Thyroid gland (tissue), 4 donors: ENCODE data around the gene GRIFIN. TPM values are rescaled to one million over a fixed set of nuclear protein-coding genes. Genes with fewer than 3 reads are reported as not detected.

Experiments used
- DNase-seq, 2 donors: peaks; one replicate each; pipeline ENCODE4 v3.0.0-alpha.2; 2019
- H3K27ac ChIP-seq, 3 donors: fragments of 200-600 bp; sonication (generic); 1 replicate in 2 of 3; 2 replicates in 1 of 3; pipeline ENCODE4 v1.5.1; 2016 to 2019; ENCODE audit warnings: mild to moderate bottlenecking in 1 of 3, moderate library complexity in 1 of 3
- H3K27me3 ChIP-seq: fragments of 200-600 bp; sonication (generic); one replicate; pipeline ENCODE4 v1.5.1; 2019
- H3K36me3 ChIP-seq, 2 donors: fragments of 200-600 bp; sonication (generic); one replicate each; pipeline ENCODE4 v1.5.1; 2016 to 2019
- H3K4me1 ChIP-seq, 2 donors: fragments of 200-600 bp; sonication (generic); one replicate each; pipeline ENCODE4 v1.5.1; 2017 to 2019
- H3K4me3 ChIP-seq, 3 donors: fragments of 200-600 bp; sonication (generic); replicated peaks in 1 of 3; 1 replicate in 2 of 3; 2 replicates in 1 of 3; pipeline ENCODE4 v1.5.1; 2016; ENCODE audit warnings: mild to moderate bottlenecking in 1 of 3
- H3K9me3 ChIP-seq: fragments of 200-600 bp; sonication (generic); one replicate; pipeline ENCODE4 v1.5.1; 2017
- CTCF ChIP-seq, 6 experiments: fragments of 200-600 bp in 3 of 6; fragments of 450-650 bp in 3 of 6; sonication (generic) in 3 of 6; IDR thresholded peaks; one replicate each; pipeline ENCODE4 v1.5.1; 2016 to 2019; ENCODE audit warnings: antibody characterized with exemption in 6 of 6, mild to moderate bottlenecking in 2 of 6, inconsistent platforms in 1 of 6, moderate library complexity in 1 of 6
- POLR2A ChIP-seq, 2 donors: fragments of 450-650 bp; IDR thresholded peaks; one replicate each; pipeline ENCODE4 v1.6.1; 2017; ENCODE audit warnings: antibody characterized with exemption in 2 of 2, mild to moderate bottlenecking in 2 of 2, moderate library complexity in 1 of 2
- WGBS, 2 donors: methylation state at CpG; one replicate each; pipeline ENCODE4 v1.1.5; 2017; 5-methylcytosine and 5-hydroxymethylcytosine counted together
- intact Hi-C: fragments of 100-400 bp; cut with DNase I; formaldehyde crosslinking; loops from one replicate; pipeline ENCODE4 v1.15.1; 2023
- total RNA-seq, 4 donors: library from RNA; depleted of rRNA; stranded (reverse); fragments of >200 nt; gene quantifications; one replicate each; pipeline ENCODE4 v1.2.3, GENCODE V29; 2016

GRIFIN gene
- total RNA-seq, 4 donors from 2014 or later = not detected

GRCh38 chr7:2499719-2500430 lies 23.7 kb upstream of the GRIFIN start:
- no peak overlapping the region for H3K27ac ChIP-seq

GRCh38 chr7:2499181-2499580 lies 23.0 kb upstream of the GRIFIN start:
- TF ChIP-seq CTCF (IDR thresholded peaks at IDR 0.05) = no peak
- TF ChIP-seq POLR2A (IDR thresholded peaks at IDR 0.05) = no peak
- Histone ChIP-seq H3K27me3 (no peaks in the 10 kb centered on the region), H3K4me3 (no peak overlapping the region), H3K9me3 (no peaks in the 10 kb centered on the region), H3K4me1 (peaks cover 0 to 5% of the 10 kb centered on the region in 2 donors), H3K36me3 (no peaks in the 10 kb centered on the region), H3K27ac (no peak overlapping the region)
- DNase-seq = no peak
- WGBS, 2 donors = 88 to 90% methylated on average over 7 of the region's 7 CpGs
- intact Hi-C loops = no loop called here

More at GRCh38 chr7:2499719-2500430, 23.7 kb upstream of the GRIFIN start:
- Histone ChIP-seq H3K27me3 (no peaks in the 10 kb centered on the region), H3K4me1 (peaks cover 0 to 5% of the 10 kb centered on the region in 2 donors), H3K36me3 (no peaks in the 10 kb centered on the region), H3K9me3 (no peaks in the 10 kb centered on the region), H3K4me3 (no peak overlapping the region)
- intact Hi-C loops = no loop called here
- WGBS, 2 donors = 88 to 94% methylated on average over 6 to 8 of the region's 27 CpGs
- TF ChIP-seq POLR2A (IDR thresholded peaks at IDR 0.05) = no peak
- TF ChIP-seq CTCF (IDR thresholded peaks at IDR 0.05) = no peak
- DNase-seq = no peak

GRCh38 chr7:2498708-2499107 lies 22.5 kb upstream of the GRIFIN start:
- DNase-seq = no peak
- no peaks in the 10 kb centered on the region for H3K9me3 ChIP-seq
- H3K4me1 ChIP-seq = peaks cover 0 to 7% of the 10 kb centered on the region in 2 donors
- H3K4me3 ChIP-seq = no peak overlapping the region
- TF ChIP-seq CTCF (IDR thresholded peaks at IDR 0.05) (no peak), POLR2A (IDR thresholded peaks at IDR 0.05) (no peak)
- 85 to 100% methylated on average over 3 to 4 of the region's 6 CpGs for WGBS, 2 donors
- H3K36me3 ChIP-seq = no peaks in the 10 kb centered on the region
- intact Hi-C loops = no loop called here
- H3K27ac ChIP-seq = no peak overlapping the region
- H3K27me3 ChIP-seq = no peaks in the 10 kb centered on the region

GRCh38 chr7:2497500-2498336 lies 21.5 kb upstream of the GRIFIN start:
- 64 to 70% methylated on average over 8 to 18 of the region's 25 CpGs for WGBS, 2 donors
- DNase-seq = no peak
- TF ChIP-seq CTCF (IDR thresholded peaks at IDR 0.05) = no peak
- no peak for TF ChIP-seq POLR2A (IDR thresholded peaks at IDR 0.05)

GRCh38 chr7:2497065-2497464 lies 20.9 kb upstream of the GRIFIN start:
- Histone ChIP-seq H3K27ac (no peak overlapping the region), H3K9me3 (no peaks in the 10 kb centered on the region), H3K4me3 (no peak overlapping the region), H3K36me3 (no peaks in the 10 kb centered on the region), H3K4me1 (peaks cover 0 to 16% of the 10 kb centered on the region in 2 donors), H3K27me3 (no peaks in the 10 kb centered on the region)
- WGBS, 2 donors = 82 to 83% methylated on average over 3 of the region's 3 CpGs
- intact Hi-C loops = no loop called here
- TF ChIP-seq POLR2A (IDR thresholded peaks at IDR 0.05) (no peak), CTCF (IDR thresholded peaks at IDR 0.05) (no peak)
- DNase-seq = no peak

More at GRCh38 chr7:2497500-2498336, 21.5 kb upstream of the GRIFIN start:
- H3K27ac ChIP-seq = no peak overlapping the region
- peaks cover 0 to 16% of the 10 kb centered on the region in 2 donors for H3K4me1 ChIP-seq
- H3K36me3 ChIP-seq = no peaks in the 10 kb centered on the region
- no peaks in the 10 kb centered on the region for H3K27me3 ChIP-seq
- no peaks in the 10 kb centered on the region for H3K9me3 ChIP-seq
- intact Hi-C loops = no loop called here
- H3K4me3 ChIP-seq = no peak overlapping the region
